Vagina (tissue), 2 donors: Measurements from ENCODE around the gene VEGFD. TPM values are rescaled to one million over a fixed set of nuclear protein-coding genes. Genes with fewer than 3 reads are reported as not detected.

Experiments
- DNase-seq, 2 donors: peaks; one replicate each; pipeline ENCODE4 v3.0.0-alpha.2; 2017; ENCODE audit errors: extremely low spot score in 2 of 2
- H3K27ac ChIP-seq: fragments of 200-600 bp; sonication (generic); one replicate; pipeline ENCODE4 v1.5.1; 2019
- H3K27me3 ChIP-seq: fragments of 200-600 bp; sonication (generic); one replicate; pipeline ENCODE4 v1.5.1; 2019
- H3K36me3 ChIP-seq, 2 donors: fragments of 200-600 bp; sonication (generic); one replicate each; pipeline ENCODE4 v1.5.1; 2017 to 2019
- H3K4me1 ChIP-seq: fragments of 200-600 bp; sonication (generic); one replicate; pipeline ENCODE4 v1.5.1; 2019
- H3K4me3 ChIP-seq, 2 donors: fragments of 200-600 bp; sonication (generic); 1 replicate in 1 of 2; 2 replicates in 1 of 2; pipeline ENCODE4 v1.5.1; 2016 to 2019
- H3K9me3 ChIP-seq: fragments of 200-600 bp; sonication (generic); one replicate; pipeline ENCODE4 v1.5.1; 2019
- CTCF ChIP-seq, 3 experiments: fragments of 450-650 bp in 2 of 3; fragments of 200-600 bp in 1 of 3; sonication (generic) in 1 of 3; IDR thresholded peaks; one replicate each; pipeline ENCODE4 v1.5.1; 2017 to 2019; ENCODE audit warnings: antibody characterized with exemption in 3 of 3, mild to moderate bottlenecking in 2 of 3, moderate library complexity in 2 of 3
- POLR2A ChIP-seq, 2 donors: fragments of 450-650 bp; IDR thresholded peaks; one replicate each; pipeline ENCODE4 v1.6.1; 2017; ENCODE audit warnings: antibody characterized with exemption in 2 of 2, mild to moderate bottlenecking in 2 of 2, moderate library complexity in 2 of 2
- POLR2AphosphoS5 ChIP-seq, 2 donors: sonication (generic); formaldehyde crosslinking; IDR thresholded peaks; one replicate each; pipeline ENCODE4 v1.9.0; 2017; ENCODE audit warnings: antibody characterized with exemption in 2 of 2, mild to moderate bottlenecking in 2 of 2, low read depth in 1 of 2; ENCODE audit not compliant: insufficient read depth in 1 of 2
- intact Hi-C: fragments of 100-400 bp; cut with DNase I; formaldehyde crosslinking; loops from one replicate; pipeline ENCODE4 v1.15.1; 2023
- total RNA-seq: library from RNA; depleted of rRNA; stranded (reverse); fragments of >200 nt; gene quantifications from one replicate; pipeline ENCODE4 v1.2.3, GENCODE V29; 2016

Gene VEGFD
- total RNA-seq, 1 donor from 2014 or later, result 5.4 TPM

GRCh38 chrX:15366506-15367352, 17.5 kb downstream of the VEGFD start:
- H3K36me3 ChIP-seq, result no peaks in the 10 kb centered on the region
- intact Hi-C loops, result no loop called here
- H3K27ac ChIP-seq, result no peak overlapping the region
- H3K4me1 ChIP-seq, result no peaks in the 10 kb centered on the region
- TF ChIP-seq POLR2AphosphoS5 (IDR thresholded peaks at IDR 0.05; ENCODE audit: insufficient read depth in 1 of 2, low read depth in 1 of 2), result no peak
- TF ChIP-seq POLR2A (IDR thresholded peaks at IDR 0.05), result no peak
- no peak for TF ChIP-seq CTCF (IDR thresholded peaks at IDR 0.05)
- DNase-seq, result no peak
- H3K9me3 ChIP-seq, result no peaks in the 10 kb centered on the region
- H3K27me3 ChIP-seq, result no peaks in the 10 kb centered on the region
- H3K4me3 ChIP-seq, result no peak overlapping the region

- no peak for DNase-seq
- Histone ChIP-seq H3K4me1 (no peaks in the 10 kb centered on the region), H3K9me3 (no peaks in the 10 kb centered on the region), H3K27ac (no peak overlapping the region), H3K4me3 (no peak overlapping the region), H3K27me3 (no peaks in the 10 kb centered on the region), H3K36me3 (no peaks in the 10 kb centered on the region)
- no peak for TF ChIP-seq POLR2AphosphoS5 (IDR thresholded peaks at IDR 0.05; ENCODE audit: insufficient read depth in 1 of 2, low read depth in 1 of 2)
- intact Hi-C loops, result no loop called here
Observed at GRCh38 chrX:15359701-15360100, 24.5 kb downstream of the VEGFD start.

- DNase-seq, result no peak
- TF ChIP-seq POLR2AphosphoS5 (IDR thresholded peaks at IDR 0.05; ENCODE audit: insufficient read depth in 1 of 2, low read depth in 1 of 2) (no peak), CTCF (IDR thresholded peaks at IDR 0.05) (no peak), POLR2A (IDR thresholded peaks at IDR 0.05) (no peak)
- intact Hi-C loops, result loop anchor here (1.0 kb wide), 1 partner anchor 41 kb away; no protein-coding TSS in a partner anchor
Observed at GRCh38 chrX:15358533-15358932, 25.7 kb downstream of the VEGFD start.

GRCh38 chrX:15356444-15356843, 27.8 kb downstream of the VEGFD start:
- H3K4me3 ChIP-seq, result no peak overlapping the region
- H3K36me3 ChIP-seq, result no peaks in the 10 kb centered on the region
- intact Hi-C loops, result no loop called here
- no peak for TF ChIP-seq CTCF (IDR thresholded peaks at IDR 0.05)
- peak in 1 of 2 donors; percentile 64 for TF ChIP-seq POLR2AphosphoS5 (IDR thresholded peaks at IDR 0.05; ENCODE audit: insufficient read depth in 1 of 2, low read depth in 1 of 2)
- no peak overlapping the region for H3K27ac ChIP-seq
- DNase-seq, result no peak
- no peaks in the 10 kb centered on the region for H3K27me3 ChIP-seq
- no peaks in the 10 kb centered on the region for H3K4me1 ChIP-seq
- no peaks in the 10 kb centered on the region for H3K9me3 ChIP-seq

More at GRCh38 chrX:15358533-15358932, 25.7 kb downstream of the VEGFD start:
- H3K4me3 ChIP-seq, result no peak overlapping the region
- no peaks in the 10 kb centered on the region for H3K36me3 ChIP-seq
- H3K27me3 ChIP-seq, result no peaks in the 10 kb centered on the region
- H3K27ac ChIP-seq, result no peak overlapping the region
- no peaks in the 10 kb centered on the region for H3K4me1 ChIP-seq
- no peaks in the 10 kb centered on the region for H3K9me3 ChIP-seq

- TF ChIP-seq POLR2A (IDR thresholded peaks at IDR 0.05) (no peak), POLR2AphosphoS5 (IDR thresholded peaks at IDR 0.05; ENCODE audit: insufficient read depth in 1 of 2, low read depth in 1 of 2) (no peak), CTCF (IDR thresholded peaks at IDR 0.05) (no peak)
- no peaks in the 10 kb centered on the region for H3K9me3 ChIP-seq
- no peak for DNase-seq
- no peak overlapping the region for H3K4me3 ChIP-seq
- H3K4me1 ChIP-seq, result no peaks in the 10 kb centered on the region
- H3K36me3 ChIP-seq, result no peaks in the 10 kb centered on the region
- H3K27ac ChIP-seq, result no peak overlapping the region
- intact Hi-C loops, result loop anchor here (5.0 kb wide), 1 partner anchor 1403 kb away; no protein-coding TSS in a partner anchor
- H3K27me3 ChIP-seq, result no peaks in the 10 kb centered on the region
Observed at GRCh38 chrX:15350329-15350996, 33.8 kb downstream of the VEGFD start.
